Inflammatory macrophage (primary cell): ENCODE data around the gene WNT4.

Experiments
- DNase-seq, 2 donors: peaks; one replicate each; pipeline ENCODE4 v3.0.0-alpha.2; 2020 to 2022

WNT4 gene

DNA sequence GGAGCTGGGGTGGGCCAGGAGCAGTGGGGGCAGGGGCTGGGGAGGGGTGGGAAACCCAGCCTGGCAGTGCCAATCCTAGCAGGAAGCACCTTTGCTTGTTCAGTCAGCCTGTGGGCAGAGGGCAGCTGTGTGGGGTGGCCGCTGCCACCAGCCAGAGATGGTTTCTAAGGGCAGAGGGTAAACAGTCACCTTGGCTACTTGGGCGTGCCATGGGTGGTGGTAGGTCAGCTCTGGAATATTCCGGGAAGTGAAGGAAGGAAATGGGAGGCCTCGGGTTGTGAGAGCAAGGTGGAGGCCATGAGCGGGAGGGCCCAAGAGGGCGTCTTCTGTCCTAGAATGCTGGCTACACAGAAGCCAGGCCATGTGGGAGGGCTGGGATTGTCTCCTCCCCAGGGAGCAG lies 20.7 kb upstream of the WNT4 start:
- no peak for DNase-seq

DNA sequence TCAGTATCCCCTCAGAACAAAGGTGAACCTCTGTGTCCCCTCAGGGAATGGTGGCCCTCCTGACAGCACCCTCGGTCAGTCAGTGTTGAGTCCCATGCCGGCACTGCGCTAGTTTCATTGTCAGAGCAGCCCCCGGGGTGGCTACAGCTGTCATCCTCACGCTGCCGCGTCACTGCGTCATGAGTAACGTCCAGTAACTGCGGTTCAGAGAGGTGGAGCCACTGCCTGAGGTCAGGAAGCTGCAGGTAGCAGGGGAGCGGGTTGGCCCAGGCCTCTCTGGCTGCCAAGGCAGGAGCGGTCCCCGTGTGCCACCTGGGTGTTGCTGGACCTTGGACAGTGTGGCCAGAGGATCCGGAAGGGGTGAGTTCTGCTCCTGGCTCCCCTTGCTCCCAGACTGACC lies 20.2 kb upstream of the WNT4 start:
- no peak for DNase-seq

DNA sequence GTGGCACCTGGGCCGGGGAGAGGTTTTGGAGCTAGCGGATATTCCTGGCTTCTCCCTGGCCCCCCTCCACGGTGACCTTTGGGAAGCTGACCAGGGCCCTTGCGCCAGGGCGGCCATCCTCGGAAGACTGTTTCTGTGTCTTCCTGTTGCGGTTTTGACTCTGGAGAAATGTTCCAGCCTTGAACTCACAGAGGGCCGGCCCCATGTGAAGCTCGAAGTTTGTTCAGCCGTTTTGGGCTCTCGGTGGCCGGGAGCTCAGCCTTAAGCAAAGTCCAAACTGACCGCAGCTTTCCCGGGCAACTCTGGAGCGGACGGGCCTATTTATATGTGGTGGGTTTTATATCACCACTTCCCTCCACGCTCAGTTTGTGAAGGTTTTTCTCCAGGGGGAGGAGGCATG lies 17.0 kb upstream of the WNT4 start:
- no peak for DNase-seq

DNA sequence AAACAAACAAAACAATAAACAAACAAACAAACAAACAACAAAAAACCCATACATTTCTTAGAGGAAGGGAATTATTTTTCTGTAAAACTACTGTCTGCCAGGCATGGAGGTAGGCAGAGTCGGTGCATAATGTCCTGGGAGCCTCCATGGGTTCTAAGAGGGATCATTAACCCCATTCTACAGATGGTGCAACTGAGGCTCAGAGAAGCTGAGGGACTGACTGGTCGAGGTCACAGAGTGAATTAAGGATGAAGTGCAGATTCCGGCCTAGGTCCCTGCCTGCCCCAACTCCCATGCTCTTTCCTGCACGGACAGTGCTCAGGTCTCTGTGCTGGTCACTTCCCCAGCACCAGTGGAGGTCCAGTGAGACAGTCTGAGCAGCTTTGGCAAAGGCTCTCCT lies 15.8 kb upstream of the WNT4 start:
- no peak for DNase-seq

DNA sequence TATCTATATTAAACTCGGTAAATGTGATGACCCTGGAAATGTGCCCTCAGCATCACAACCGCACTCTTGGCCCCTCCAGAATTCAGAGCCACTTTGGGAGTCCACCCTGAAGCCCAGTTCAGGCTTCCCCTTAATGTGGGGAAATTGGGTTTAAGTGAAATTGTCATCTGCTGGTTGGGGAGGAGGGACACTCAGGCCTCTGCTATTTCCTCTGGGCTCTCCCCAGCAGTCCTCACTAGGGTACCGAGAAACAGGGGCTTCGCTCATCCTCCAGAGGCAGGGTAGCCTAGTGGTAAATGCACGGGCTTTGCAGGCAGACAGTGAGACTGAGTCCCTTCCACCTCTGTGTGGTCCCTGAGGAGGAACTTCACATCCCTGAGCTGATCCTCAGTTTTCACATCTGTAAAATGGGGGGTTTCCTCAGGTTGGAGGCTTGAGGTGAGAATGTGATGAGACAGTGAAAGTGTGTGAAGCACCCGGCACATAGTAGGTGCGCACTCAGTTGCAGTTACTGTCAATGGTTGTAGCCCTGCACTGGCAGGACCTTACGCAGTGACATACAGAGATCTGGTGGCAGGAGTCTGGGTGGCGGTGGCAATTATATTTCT lies 14.6 kb upstream of the WNT4 start:
- DNase-seq: no peak

DNA sequence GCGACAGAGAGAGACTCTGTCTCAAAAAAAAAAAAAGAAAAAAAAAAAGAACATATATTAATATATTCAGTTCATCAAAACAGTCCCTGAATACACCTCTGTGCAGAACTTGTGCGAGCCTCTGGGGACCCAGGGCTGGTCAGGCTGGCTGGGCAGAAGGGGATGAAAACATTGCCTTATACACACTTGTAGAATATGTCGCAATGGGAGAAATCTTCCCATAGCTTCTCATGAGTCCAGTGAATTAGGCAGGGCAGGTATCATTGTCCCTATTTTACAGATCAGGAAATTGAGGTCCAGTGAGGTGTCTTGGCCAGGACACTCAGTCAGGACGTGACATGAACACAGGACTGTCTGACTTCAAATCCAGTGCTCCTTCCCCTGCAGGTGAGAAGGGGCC lies 12.6 kb upstream of the WNT4 start:
- no peak for DNase-seq

DNA sequence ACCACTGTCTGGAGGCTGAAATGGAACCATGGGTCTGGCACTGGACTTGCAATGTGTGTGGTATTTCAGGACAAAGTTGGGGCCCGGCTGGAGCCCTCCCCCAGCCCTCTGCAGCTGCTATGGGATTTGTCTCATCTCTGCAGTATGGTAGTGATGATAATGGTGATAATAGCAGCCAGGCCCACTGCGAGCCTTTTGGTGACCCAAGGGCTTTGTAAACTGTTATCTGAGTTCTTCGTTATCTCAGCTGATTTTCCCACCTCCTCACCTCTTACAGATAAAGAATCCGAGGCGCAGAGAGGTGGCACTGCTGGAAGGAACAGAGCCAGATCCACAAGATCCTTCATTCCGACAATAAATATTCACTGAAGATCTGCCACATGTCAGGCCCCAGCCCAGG lies 11.7 kb upstream of the WNT4 start:
- DNase-seq: no peak

DNA sequence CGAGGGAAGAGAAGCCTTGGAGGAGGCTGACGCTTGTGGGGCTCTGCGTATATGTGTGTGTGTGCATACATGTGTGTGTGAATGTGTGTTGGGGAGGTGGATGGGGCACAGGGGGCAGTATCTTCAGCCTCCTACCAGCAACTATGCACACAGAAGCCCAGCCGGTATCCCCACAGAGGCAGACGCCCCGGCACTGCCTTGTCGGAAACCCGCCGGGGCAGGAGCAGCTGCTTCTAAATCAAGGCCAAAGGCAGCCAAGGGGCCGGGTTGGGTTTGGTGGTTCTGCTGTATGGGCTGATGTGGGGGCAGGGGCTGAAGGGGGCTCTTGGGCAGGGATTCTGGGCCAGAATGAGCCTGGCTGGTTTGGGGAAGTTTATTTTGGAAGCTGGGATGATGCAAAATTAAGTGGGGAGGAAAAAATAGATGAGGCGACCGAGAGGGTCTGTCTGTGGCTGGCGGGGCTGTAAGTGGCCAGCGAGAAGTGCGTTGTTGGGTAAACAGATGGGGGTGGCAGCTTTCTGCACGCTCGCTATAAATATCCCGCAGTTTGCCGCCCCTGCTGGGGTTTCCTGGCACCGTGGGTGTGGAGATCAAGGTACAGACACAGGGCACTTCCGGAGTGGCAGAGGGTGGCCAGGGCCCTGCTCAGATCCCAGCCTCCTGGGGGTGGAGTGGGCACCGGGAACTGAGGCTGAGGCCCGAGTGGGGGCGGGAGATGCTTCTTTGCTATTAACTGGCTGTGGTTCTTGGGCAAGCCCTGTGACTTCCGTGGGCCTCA lies 11.0 kb upstream of the WNT4 start:
- DNase-seq: no peak

DNA sequence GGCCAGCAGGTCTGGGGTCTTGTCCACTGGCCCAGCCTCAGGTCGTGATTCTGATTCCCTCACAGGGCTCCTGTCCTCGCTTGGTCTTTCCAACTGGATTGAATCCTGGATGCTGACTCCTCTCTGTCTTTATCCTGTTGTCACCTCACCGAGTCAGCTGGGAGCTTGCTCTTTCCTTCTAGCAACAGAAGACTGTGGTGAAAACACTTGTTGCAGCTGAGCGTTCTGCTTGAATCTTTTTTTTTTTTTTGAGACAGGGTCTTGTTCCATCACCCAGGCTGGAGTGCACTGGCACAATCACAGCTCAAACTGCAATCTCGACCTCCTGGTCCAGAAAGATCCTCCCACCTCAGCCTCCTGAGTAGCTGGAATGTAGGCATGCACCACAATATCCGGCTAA lies 8.0 kb upstream of the WNT4 start:
- no peak for DNase-seq

DNA sequence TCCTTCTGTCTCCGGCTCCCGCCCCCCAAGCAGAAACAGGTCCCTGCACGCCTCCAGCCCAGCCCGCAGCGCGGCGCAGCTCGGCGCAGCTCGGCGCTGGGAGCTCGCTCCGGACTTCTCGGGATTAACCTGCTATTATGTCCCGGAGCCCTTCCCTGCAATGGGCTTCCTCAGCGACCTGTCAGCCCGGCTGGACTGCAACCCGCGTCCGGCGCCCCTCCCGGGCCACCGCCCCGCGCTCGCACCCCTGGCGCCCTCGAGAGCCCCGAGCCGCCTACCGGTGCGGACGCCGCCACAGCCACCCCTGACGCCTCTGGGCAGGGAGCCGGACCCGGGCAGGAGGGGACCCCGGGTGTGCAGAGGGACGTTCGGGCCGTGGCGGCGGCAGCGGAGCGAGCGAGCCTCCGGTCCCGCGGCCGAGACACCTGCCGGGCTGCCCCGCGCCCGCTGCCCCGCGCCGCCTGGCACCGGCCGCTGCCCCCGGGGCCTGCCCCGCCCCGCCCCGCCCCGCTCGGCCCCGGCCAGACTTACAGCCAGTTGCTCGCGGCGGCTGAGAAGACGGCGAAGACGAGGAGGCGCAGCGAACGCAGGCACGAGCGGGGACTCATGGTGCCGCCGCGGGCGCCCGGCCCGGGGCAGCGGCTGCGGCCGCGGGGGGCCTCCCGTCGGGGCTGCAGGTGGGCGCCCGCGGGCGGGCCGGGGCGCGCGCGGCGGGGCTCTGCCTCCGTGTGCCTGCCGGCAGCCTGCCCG lies 407 bp downstream of the WNT4 start:
- DNase-seq: no peak

DNA sequence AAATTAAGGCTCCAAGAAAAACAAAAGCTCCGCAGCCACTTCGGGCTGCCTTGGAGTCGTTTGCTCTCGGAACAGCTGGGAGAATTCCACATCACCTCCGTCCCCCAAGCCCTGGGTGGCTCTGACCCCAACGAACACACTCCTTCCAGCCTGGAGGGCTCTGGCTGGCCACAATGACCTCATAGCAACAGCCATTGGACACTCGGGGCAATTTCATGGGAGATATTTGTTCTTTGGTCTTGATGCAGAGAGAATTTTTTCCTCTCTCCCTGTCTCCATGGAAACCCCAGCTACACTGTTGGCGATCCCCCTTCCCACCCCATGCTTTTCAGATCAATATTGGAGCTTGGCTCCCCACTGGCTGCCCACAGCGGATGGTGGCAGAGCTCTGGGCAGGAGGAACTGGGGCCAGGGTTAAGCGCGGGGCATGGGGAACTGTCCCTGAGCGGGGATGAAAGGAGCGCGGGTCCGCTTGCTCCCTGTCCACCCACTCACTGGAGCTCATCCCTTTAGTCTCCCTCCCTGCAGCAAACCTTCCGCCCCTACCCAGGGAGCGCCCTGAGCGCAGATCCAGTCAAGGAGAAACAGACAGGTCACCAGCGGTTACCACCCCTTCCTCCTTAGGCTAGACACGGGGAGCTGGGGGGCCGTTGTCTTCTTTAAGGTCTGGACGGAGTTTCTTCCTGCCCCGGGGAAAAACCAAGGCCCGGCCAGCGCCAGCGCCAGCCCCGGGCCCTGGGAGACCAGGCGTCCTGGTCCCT lies 1.2 kb downstream of the WNT4 start:
- DNase-seq: no peak

DNA sequence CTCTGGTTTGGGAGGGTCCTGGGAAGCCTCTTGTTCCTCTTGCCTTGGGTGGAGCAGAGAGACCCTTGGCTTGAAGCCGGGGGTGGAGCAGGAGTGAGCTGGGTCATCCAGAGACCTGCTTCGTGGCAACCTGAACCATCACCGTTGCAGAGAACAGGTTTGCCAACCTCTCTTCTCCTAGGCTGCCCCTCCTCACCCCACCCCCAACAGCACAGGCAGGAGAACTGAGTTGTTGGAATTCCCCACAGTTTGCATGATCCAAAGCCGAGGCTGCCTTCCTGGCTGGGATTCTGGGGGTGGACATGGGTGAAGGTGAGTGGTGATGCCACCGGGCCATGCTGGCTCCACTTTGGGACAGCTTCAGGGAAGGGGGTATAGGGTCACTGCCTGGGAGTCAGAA lies 2.2 kb downstream of the WNT4 start:
- DNase-seq: no peak

DNA sequence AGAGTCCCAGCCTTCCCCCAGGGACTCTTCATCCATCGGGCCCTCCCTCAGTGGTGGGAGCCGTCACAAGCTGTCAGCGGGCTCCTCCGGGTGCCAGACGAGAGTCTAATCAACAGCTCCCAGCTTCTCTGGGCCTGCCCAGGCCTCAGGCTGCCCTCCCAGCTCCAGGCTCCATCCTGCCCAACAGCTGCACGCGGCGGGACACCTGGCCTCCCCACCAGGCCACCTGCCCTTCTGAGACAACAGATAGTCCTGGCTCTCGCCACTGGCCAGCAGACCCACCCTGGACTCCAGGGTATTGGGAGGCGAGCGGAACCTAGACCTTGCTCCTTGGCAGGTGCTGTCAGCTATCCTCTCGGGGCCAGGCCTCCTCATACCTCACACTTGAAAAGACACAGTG lies 3.1 kb downstream of the WNT4 start:
- no peak for DNase-seq

DNA sequence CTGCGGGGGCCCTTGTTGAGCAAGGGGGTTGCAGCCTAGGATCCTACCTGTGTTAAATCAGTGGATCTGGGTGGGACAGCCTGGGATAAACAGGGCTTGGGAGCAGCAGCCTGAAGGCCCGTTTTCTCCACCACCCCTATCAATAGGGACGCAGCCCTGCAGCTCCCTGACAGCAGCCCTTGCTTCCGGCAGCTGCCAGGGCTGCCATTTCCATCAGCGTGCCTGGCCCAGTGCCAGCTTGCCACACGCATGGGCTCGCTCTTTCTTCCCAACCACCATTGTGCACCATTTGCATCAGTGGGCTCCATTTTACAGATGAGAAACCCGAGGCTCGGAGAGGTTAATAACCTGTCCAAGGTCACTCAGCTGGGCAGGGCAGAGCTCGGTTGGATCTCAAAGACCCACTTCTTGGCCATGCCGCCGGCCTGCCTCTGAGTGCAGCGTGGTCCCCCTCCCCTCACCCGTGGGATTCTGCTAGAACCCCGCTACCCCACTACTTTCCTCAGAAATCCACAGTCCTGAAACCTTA lies 3.8 kb downstream of the WNT4 start:
- DNase-seq: no peak

DNA sequence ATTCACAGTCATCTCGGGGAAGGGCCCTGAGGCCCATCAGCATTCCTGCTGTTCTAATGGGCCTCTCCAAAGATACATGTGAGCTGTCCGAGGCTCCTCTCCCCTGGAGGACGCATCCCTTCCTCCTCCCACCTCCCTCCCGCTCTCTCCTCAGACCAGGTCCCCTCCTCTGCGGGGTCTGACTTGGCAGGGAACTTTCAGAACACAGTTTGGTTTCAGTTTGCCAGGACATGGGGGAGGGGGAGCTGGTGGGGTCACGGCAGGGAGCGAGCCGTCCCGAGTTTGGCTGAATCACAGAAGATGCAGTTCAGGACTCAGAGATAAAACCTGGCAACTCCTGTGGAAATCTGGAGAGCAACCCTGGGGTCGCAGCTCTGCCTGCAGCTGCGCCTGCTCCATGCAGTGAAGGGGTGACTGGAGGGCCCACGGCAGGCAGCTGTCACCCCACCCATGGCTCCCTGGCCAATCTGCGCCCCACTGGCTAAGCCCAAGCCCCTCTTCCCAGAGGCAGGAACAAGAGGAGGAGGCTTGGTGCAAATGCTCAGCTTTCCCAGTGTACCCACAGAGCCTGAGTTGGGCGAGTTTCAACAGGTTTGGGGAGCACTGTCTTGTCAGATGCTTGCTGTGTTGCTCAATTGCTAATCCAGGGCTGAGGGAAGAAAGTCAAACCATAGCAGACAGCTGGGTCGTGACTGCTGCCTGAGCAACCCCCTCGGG lies 5.7 kb downstream of the WNT4 start:
- DNase-seq: no peak

DNA sequence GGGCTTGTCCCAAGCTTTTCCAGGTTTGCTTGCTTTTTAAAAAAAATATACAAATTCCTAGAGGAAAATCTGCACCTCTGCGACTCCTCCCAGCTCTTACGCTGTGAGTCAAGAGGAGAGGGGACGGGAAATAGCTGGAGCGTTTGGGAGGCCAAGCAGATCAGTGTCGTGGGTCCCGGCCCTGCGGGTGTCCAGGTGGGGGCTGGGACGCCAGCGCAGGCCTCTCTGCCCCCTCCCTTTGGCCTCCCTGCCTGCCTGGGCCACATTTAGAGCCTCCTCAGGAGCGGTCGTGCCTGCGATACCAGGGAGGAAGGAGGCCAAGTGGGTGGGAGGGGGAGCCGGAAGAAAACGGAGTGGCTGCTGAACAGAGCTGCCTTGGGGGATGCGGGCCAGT lies 9.0 kb downstream of the WNT4 start:
- DNase-seq: no peak

DNA sequence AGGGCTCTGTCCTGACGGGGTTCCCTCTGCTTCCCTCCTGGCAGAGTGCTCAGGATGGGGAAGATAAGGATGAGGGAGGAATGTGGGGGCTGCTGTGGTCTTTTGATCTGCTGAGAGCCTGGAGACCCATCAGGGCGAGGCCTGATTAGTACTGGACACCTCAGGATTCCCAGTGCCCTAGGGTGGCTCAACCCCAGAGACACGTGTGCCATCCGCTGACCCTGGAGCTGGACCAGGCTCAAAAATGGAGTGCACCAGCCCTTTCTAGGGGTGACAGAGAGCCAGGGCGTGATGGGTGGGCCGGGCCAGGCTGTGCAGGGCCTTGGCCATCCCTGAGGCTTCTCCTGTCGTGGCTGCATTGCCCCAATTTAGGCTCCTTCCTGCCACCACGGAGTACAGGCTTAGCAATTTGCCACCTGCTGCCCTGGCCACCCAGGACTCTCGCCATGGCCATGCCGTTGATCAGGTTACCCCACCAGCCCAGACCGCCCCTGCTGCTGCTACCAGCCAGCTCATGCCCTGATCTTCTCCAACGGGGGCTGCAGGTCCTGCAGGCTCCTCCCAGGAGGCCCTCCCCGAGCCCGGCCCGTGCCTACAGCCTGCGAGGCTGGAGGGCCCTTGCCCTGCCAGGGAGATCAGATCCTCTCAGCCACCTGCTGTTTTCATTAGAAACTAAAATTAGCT lies 9.5 kb downstream of the WNT4 start:
- no peak for DNase-seq

DNA sequence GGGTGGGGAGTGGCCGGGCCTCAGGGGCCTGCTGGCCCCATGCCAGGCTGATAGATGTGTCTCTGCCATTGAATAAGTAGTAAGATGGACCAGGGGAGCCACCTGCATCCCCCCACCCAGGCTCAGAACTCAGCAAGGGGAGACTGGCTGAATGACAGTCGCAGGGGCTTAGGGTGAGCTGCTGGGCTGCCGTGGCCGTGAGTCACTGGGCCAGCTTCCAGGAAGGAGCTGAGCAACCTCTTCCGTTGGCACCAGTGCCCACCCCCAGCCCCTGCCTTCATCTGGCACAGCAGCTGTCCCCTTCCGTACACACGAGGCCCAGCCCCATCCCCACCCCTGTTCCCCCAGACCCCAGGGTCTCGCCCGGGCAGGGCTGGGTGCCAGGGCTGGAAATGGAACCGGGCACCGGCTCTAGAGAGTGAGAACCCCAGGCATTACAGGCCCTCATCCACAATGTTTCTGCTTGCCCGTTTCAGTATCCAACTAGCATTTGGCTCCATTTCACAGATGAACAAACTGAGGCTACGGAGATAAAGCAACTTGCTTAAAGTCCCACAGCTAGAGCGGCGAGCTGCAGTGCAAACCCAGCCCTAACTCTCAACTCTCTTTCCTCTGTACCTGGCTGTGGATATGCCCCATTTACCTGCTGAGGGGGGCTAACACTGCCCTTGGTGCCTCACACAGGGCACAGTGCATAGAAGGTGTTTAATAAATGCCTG lies 10.2 kb downstream of the WNT4 start:
- no peak for DNase-seq

DNA sequence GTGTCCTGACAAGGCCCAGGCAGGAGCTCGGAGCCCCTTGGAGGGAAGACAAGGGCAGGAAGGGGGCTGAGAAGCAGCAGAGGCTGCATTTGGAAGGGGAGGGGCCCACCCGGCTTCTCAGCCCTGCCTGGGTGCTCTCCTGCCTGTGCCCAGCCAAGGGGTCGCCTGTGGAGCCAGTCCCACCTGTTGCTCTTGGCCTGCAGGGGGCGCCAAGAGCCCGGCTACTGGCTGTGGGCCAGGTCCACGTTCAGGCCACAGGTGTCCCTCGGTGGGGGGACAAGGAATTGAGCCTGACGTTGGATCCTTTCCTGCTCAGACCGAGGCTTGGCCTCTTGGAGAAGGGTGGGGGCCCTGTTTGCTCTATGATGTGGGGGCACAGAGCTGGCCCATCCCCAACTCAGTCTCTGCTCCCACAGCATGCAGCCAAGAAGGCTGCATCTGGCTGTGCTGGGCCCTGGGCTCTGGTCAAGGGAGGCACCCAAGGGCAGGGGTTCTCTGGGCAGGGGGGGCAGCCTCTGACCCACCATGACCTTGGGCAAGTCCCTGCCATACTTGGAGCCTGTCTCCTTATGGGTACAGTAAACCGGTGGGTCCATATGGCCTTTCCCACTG lies 10.9 kb downstream of the WNT4 start:
- peak in 1 of 2 donors; percentile 30 for DNase-seq

DNA sequence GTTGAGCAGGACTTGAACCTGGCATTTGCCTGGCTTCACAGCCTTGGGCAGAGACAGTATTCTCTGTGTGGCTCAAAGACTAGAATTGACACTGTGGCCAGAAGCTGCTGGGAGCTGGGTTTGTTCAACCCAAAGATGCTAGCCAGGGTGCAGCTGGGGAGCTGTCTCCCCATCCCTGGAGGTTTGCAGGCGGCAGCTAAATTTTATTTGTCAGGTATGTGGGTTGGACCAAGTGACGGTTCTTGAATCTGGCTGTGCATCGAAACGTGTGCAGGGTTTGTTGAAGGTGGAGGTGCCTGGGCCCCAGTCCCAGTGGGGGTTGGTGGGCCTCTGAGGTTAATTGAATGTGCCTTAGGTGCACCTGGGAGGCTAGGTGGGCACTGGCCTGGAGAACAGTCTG lies 11.8 kb downstream of the WNT4 start:
- no peak for DNase-seq
